ENCODE measurements around the gene PPARGC1A. TPM values are rescaled to one million over a fixed set of nuclear protein-coding genes. Genes with fewer than 3 reads are reported as not detected.

PPARGC1A gene
- total and polyA plus RNA-seq, 2 experiments from 2014 or later: 6.7 to 16.6 TPM

DNA sequence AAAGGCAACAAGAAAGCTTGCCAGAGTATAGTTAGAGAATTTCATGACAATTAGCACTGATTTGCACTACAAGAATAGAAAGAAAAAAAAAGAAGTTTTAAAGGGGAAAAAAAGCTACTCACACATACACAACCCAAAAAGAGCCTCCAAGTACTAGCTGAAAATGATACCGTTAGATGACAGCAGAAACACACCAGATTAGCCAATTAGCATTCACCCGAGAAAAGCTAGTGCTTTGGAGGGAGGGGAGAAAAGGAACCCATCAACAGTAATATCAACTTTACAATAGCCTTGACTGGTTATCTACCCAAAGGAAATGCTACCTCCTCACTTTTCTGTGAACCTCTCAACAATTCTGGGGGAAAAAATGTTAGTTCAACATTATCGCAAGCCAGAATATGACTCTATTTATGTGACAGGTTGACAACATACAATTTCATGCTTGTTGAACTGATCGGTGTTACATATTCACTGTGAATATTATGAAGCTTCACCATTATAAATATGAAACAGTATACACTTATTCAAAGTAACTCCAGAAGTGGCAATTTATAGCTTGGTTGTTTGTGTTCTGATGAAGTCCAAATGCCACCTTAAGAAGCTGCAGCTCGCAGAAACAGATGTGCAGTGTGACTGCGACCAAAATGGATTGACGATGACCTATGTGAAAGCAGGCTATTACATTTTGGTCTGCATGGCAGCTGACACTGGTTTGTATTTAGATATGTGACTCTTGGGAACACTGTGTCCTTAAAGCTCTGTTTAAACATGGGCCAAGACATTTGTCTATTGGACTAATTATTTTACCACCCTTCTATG, 15.9 kb downstream of the PPARGC1A start:
- Histone ChIP-seq H4K20me1 (ENCODE audit: insufficient read depth, poor library complexity, severe bottlenecking) (no peaks in the 10 kb centered on the region), H2AFZ (no peak overlapping the region), H3K4me3 (no peak overlapping the region), H3K4me2 (no peak overlapping the region), H3K36me3 (replicated peaks; ENCODE audit: insufficient read depth, low read depth) (no peaks in the 10 kb centered on the region), H3K9me2 (replicated peaks; ENCODE audit: insufficient read depth) (no peaks in the 10 kb centered on the region), H3K9me3 (ENCODE audit: low read depth) (no peaks in the 10 kb centered on the region), H3K27me3 (no peaks in the 10 kb centered on the region), H3K27ac (no peak overlapping the region), H3K79me2 (no peaks in the 10 kb centered on the region), H3K4me1 (ENCODE audit: insufficient read depth) (peaks cover 34% of the 10 kb centered on the region)
- TF ChIP-seq EZH2 (IDR thresholded peaks at IDR 0.05; ENCODE audit: borderline replicate concordance): no peak
- TF ChIP-seq CTCF (IDR thresholded peaks at IDR 0.05; ENCODE audit: poor library complexity): no peak
- no peak for TF ChIP-seq EZH2phosphoT487 (IDR thresholded peaks at IDR 0.05; ENCODE audit: low read depth, severe bottlenecking, unreplicated experiment)
- DNase-seq (ENCODE audit: low spot score): no peak
- 70% methylated on average over 7 of the region's 7 CpGs for WGBS (ENCODE audit: low lambda C conversion rate, missing lambda C conversion rate)

DNA sequence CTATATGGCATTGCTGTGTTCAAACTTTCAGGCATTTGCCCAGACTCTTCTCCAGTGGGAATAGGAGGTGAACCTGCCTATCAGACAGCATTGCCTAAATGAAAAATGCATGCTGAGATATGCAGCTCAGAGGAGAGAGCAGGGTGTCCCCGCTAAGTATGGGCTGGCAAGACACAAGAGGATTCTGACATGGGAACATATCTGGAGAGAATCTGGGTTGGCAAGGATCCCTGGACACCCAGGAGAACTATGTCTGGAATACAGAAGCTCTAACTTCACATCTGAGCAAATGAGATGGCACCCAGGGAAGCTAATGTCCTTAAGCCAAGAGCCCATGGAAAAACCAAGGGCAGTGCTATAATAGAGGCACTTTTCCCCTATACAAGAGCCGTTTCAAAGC, 18.4 kb downstream of the PPARGC1A start:
- WGBS (ENCODE audit: low lambda C conversion rate, missing lambda C conversion rate): 86% methylated on average over 2 of the region's 2 CpGs
- Histone ChIP-seq H3K27ac (no peak overlapping the region), H3K79me2 (no peaks in the 10 kb centered on the region), H3K9me2 (replicated peaks; ENCODE audit: insufficient read depth) (no peaks in the 10 kb centered on the region), H3K4me2 (no peak overlapping the region), H2AFZ (no peak overlapping the region), H3K27me3 (no peaks in the 10 kb centered on the region), H3K9me3 (ENCODE audit: low read depth) (no peaks in the 10 kb centered on the region), H3K4me3 (no peak overlapping the region), H3K4me1 (ENCODE audit: insufficient read depth) (peaks cover 18% of the 10 kb centered on the region), H3K36me3 (replicated peaks; ENCODE audit: insufficient read depth, low read depth) (no peaks in the 10 kb centered on the region), H4K20me1 (ENCODE audit: insufficient read depth, poor library complexity, severe bottlenecking) (no peaks in the 10 kb centered on the region)
- no peak for DNase-seq (ENCODE audit: low spot score)
- TF ChIP-seq EZH2 (IDR thresholded peaks at IDR 0.05; ENCODE audit: borderline replicate concordance): no peak
- TF ChIP-seq CTCF (IDR thresholded peaks at IDR 0.05; ENCODE audit: poor library complexity): no peak
- TF ChIP-seq EZH2phosphoT487 (IDR thresholded peaks at IDR 0.05; ENCODE audit: low read depth, severe bottlenecking, unreplicated experiment): no peak

GRCh38 chr4:23866450-23867075, 23.3 kb downstream of the PPARGC1A start:
- WGBS (ENCODE audit: low lambda C conversion rate, missing lambda C conversion rate): 47% methylated on average over 11 of the region's 11 CpGs
- H3K9me2 ChIP-seq (replicated peaks; ENCODE audit: insufficient read depth): no peaks in the 10 kb centered on the region
- no peak overlapping the region for H2AFZ ChIP-seq
- no peak overlapping the region for H3K4me3 ChIP-seq
- TF ChIP-seq EZH2phosphoT487 (IDR thresholded peaks at IDR 0.05; ENCODE audit: low read depth, severe bottlenecking, unreplicated experiment) (no peak), CTCF (IDR thresholded peaks at IDR 0.05; ENCODE audit: poor library complexity) (no peak), EZH2 (IDR thresholded peaks at IDR 0.05; ENCODE audit: borderline replicate concordance) (no peak)
- H3K4me2 ChIP-seq: peak overlapping the region; percentile 8
- peak overlapping the region; percentile 41 for H3K27ac ChIP-seq
- DNase-seq (ENCODE audit: low spot score): no peak
- H3K9me3 ChIP-seq (ENCODE audit: low read depth): no peaks in the 10 kb centered on the region
- no peaks in the 10 kb centered on the region for H4K20me1 ChIP-seq (ENCODE audit: insufficient read depth, poor library complexity, severe bottlenecking)
- peaks cover 16% of the 10 kb centered on the region for H3K4me1 ChIP-seq (ENCODE audit: insufficient read depth)
- no peaks in the 10 kb centered on the region for H3K79me2 ChIP-seq
- H3K27me3 ChIP-seq: no peaks in the 10 kb centered on the region
- H3K36me3 ChIP-seq (replicated peaks; ENCODE audit: insufficient read depth, low read depth): no peaks in the 10 kb centered on the region
